Measurements from ENCODE around the gene PNLIPRP3. TPM values are rescaled to one million over a fixed set of nuclear protein-coding genes. Genes with fewer than 3 reads are reported as not detected.

PNLIPRP3 gene
- total RNA-seq, 2 experiments from 2014 or later, result not detected

GRCh38 chr10:116460219-116460618, 32.6 kb downstream of the PNLIPRP3 start:
- ATAC-seq (ENCODE audit: poor library complexity), result no peak
- Histone ChIP-seq H3K9me3 (ENCODE audit: control insufficient read depth in 1 of 2, insufficient read depth in 1 of 2, low read length in 2 of 2) (peaks cover 0 to 8% of the 10 kb centered on the region in 2 experiments), H3K27ac (ENCODE audit: low read depth in 1 of 2, low read length in 2 of 2) (no peak overlapping the region), H3K36me3 (ENCODE audit: insufficient read depth, low read length) (no peaks in the 10 kb centered on the region), H3K4me1 (ENCODE audit: insufficient read depth, low read length) (no peaks in the 10 kb centered on the region), H3K4me3 (ENCODE audit: low read length) (no peak overlapping the region), H3K27me3 (ENCODE audit: control insufficient read depth in 1 of 2, insufficient read depth in 2 of 2, low read length in 2 of 2) (no peaks in the 10 kb centered on the region)
- no peaks in the 10 kb centered on the region for H3K4me1 Mint-ChIP-seq (ENCODE audit: low read depth)
- no peak overlapping the region for H3K27ac Mint-ChIP-seq
- POLR2A ChIA-PET, result no interaction called here
- H3K27me3 Mint-ChIP-seq, result no peaks in the 10 kb centered on the region
- H3K4me3 Mint-ChIP-seq, result no peak overlapping the region
- no peaks in the 10 kb centered on the region for H3K36me3 Mint-ChIP-seq (ENCODE audit: low read depth)
- DNase-seq, result no peak
- intact Hi-C loops (cut with DNase I, micrococcal nuclease), result no loop called here
- CTCF ChIA-PET, result no interaction called here
- H3K9me3 Mint-ChIP-seq, result no peaks in the 10 kb centered on the region
- no peak for TF ChIP-seq CTCF (IDR thresholded peaks at IDR 0.05)

- H3K27ac ChIP-seq (ENCODE audit: low read depth in 1 of 2, low read length in 2 of 2), result no peak overlapping the region
- H3K27ac Mint-ChIP-seq, result no peak overlapping the region
- ChIA-PET POLR2A (no interaction called here), CTCF (no interaction called here)
- H3K4me3 Mint-ChIP-seq, result no peak overlapping the region
- H3K9me3 ChIP-seq (ENCODE audit: control insufficient read depth in 1 of 2, insufficient read depth in 1 of 2, low read length in 2 of 2), result peaks cover 0 to 8% of the 10 kb centered on the region in 2 experiments
- no peaks in the 10 kb centered on the region for H3K36me3 ChIP-seq (ENCODE audit: insufficient read depth, low read length)
- H3K27me3 Mint-ChIP-seq, result no peaks in the 10 kb centered on the region
- intact Hi-C loops (cut with DNase I, micrococcal nuclease), result no loop called here
- H3K4me3 ChIP-seq (ENCODE audit: low read length), result no peak overlapping the region
- H3K27me3 ChIP-seq (ENCODE audit: control insufficient read depth in 1 of 2, insufficient read depth in 2 of 2, low read length in 2 of 2), result no peaks in the 10 kb centered on the region
- H3K4me1 Mint-ChIP-seq (ENCODE audit: low read depth), result no peaks in the 10 kb centered on the region
- ATAC-seq (ENCODE audit: poor library complexity) (no peak), DNase-seq (no peak)
- no peaks in the 10 kb centered on the region for H3K36me3 Mint-ChIP-seq (ENCODE audit: low read depth)
- H3K4me1 ChIP-seq (ENCODE audit: insufficient read depth, low read length), result no peaks in the 10 kb centered on the region
- H3K9me3 Mint-ChIP-seq, result no peaks in the 10 kb centered on the region
- TF ChIP-seq CTCF (IDR thresholded peaks at IDR 0.05), result no peak
Measured at GRCh38 chr10:116461680-116462079, 34.0 kb downstream of the PNLIPRP3 start.

GRCh38 chr10:116464257-116464656, 36.6 kb downstream of the PNLIPRP3 start:
- ChIA-PET POLR2A (no interaction called here), CTCF (no interaction called here)
- Mint-ChIP-seq H3K4me1 (ENCODE audit: low read depth) (no peaks in the 10 kb centered on the region), H3K27me3 (no peaks in the 10 kb centered on the region), H3K27ac (no peak overlapping the region), H3K4me3 (no peak overlapping the region), H3K9me3 (no peaks in the 10 kb centered on the region), H3K36me3 (ENCODE audit: low read depth) (no peaks in the 10 kb centered on the region)
- H3K27me3 ChIP-seq (ENCODE audit: control insufficient read depth in 1 of 2, insufficient read depth in 2 of 2, low read length in 2 of 2), result no peaks in the 10 kb centered on the region
- ATAC-seq (ENCODE audit: poor library complexity) (no peak), DNase-seq (no peak)
- H3K4me1 ChIP-seq (ENCODE audit: insufficient read depth, low read length), result no peaks in the 10 kb centered on the region
- no peak overlapping the region for H3K4me3 ChIP-seq (ENCODE audit: low read length)
- H3K36me3 ChIP-seq (ENCODE audit: insufficient read depth, low read length), result no peaks in the 10 kb centered on the region
- peaks cover 0 to 8% of the 10 kb centered on the region in 2 experiments for H3K9me3 ChIP-seq (ENCODE audit: control insufficient read depth in 1 of 2, insufficient read depth in 1 of 2, low read length in 2 of 2)
- no peak for TF ChIP-seq CTCF (IDR thresholded peaks at IDR 0.05)
- H3K27ac ChIP-seq (ENCODE audit: low read depth in 1 of 2, low read length in 2 of 2), result no peak overlapping the region
- intact Hi-C loops (cut with DNase I, micrococcal nuclease), result no loop called here
